LHCN-M2 (cell line): ENCODE measurements around the gene CNTLN. TPM values are rescaled to one million over a fixed set of nuclear protein-coding genes. Genes with fewer than 3 reads are reported as not detected.
A peak's percentile ranks its signal among the peaks of the same experiment; 100 is the strongest.

ENCODE experiments used
- DNase-seq: peaks from one replicate; pipeline ENCODE4 v3.0.0-alpha.2; 2012; ENCODE audit warnings: low read depth
- polyA plus RNA-seq: library from polyadenylated mRNA; unstranded; fragments of >200 nt; gene quantifications from one replicate; pipeline ENCODE4 v1.2.1, GENCODE V29; 2012; ENCODE audit warnings: missing spikeins
- total RNA-seq: library from RNA; depleted of rRNA; stranded (reverse); fragments of >200 nt; gene quantifications from 2 replicates; pipeline ENCODE4 v1.2.3, GENCODE V29; 2014; rRNA removed

Gene CNTLN, protein sequence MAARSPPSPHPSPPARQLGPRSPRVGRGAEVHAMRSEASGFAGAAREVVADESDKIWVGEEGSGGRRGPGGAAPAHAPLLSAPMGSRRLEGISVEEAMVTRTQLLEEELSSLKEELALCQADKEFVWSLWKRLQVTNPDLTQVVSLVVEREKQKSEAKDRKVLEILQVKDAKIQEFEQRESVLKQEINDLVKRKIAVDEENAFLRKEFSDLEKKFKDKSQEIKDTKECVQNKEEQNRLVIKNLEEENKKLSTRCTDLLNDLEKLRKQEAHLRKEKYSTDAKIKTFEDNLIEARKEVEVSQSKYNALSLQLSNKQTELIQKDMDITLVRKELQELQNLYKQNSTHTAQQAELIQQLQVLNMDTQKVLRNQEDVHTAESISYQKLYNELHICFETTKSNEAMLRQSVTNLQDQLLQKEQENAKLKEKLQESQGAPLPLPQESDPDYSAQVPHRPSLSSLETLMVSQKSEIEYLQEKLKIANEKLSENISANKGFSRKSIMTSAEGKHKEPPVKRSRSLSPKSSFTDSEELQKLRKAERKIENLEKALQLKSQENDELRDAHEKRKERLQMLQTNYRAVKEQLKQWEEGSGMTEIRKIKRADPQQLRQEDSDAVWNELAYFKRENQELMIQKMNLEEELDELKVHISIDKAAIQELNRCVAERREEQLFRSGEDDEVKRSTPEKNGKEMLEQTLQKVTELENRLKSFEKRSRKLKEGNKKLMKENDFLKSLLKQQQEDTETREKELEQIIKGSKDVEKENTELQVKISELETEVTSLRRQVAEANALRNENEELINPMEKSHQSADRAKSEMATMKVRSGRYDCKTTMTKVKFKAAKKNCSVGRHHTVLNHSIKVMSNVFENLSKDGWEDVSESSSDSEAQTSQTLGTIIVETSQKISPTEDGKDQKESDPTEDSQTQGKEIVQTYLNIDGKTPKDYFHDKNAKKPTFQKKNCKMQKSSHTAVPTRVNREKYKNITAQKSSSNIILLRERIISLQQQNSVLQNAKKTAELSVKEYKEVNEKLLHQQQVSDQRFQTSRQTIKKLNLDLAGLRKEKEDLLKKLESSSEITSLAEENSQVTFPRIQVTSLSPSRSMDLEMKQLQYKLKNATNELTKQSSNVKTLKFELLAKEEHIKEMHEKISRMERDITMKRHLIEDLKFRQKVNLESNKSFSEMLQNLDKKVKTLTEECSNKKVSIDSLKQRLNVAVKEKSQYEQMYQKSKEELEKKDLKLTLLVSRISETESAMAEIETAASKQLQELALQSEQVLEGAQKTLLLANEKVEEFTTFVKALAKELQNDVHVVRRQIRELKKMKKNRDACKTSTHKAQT (N-terminal part only)
- 10.3 and 15.1 TPM in 2 replicates for total RNA-seq
- polyA plus RNA-seq = 2.6 TPM

DNA sequence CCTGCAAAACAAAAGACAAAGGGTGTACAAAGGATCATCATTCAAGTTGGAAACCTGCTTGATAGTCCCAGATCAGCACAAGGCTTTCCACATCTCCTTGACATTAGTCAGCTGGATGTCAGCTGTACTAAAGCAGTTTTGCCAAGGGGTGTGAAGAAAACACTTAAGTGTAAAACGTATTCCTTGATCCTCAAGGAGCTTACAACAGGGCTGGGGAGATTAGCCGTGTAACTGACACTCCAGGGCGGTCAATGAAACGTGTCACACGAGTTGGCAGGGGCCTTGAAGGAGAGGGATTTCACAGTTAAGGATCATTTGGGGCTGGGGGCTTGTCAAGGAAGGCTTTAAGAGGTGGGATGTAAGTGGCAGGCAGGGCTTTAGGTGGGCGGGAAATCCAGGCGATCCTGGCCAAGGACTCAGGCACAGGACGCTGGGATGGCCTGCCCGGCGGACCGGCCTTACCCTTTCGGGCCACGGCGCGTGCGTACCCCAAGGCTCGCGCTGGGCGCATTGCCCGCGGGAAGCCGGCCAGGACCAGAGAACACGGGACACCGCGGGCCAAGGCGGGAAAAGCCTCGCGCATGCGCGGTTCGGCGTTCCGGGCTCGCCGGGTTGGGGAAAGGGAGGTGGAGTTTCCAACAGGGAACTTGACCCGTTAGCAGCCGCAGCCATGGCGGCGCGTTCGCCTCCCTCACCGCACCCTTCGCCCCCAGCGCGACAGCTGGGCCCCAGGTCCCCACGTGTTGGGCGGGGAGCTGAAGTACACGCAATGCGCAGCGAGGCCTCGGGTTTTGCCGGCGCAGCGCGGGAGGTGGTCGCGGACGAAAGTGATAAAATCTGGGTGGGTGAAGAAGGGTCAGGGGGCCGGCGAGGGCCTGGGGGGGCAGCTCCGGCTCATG is at the start of gene CNTLN:
Gene CNTLN (plus strand): TSS at position 645 of the 899 bp plus-strand sequence. CDS start 26 bp downstream, at position 671.
- peak; percentile 93 for DNase-seq

DNA sequence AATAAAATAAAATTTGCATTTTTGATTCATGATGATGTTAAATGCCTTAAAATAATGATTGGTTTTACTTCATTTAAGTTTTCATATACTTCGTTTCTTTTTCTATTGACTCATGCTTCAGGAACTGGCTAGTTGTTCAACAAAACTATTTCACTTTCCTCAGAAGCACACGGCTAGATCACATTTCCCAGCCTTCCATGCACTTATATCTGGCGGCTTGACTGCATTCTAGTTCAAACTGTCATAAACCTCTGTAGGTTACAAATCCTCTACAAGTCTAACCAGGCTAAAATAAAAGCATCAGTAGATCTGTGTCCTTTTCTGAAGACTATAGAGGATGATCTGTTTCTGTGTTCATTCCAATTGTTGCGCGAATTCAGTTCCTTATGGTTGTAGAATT is 46.3 kb upstream of the CNTLN start:
- DNase-seq = no peak

DNA sequence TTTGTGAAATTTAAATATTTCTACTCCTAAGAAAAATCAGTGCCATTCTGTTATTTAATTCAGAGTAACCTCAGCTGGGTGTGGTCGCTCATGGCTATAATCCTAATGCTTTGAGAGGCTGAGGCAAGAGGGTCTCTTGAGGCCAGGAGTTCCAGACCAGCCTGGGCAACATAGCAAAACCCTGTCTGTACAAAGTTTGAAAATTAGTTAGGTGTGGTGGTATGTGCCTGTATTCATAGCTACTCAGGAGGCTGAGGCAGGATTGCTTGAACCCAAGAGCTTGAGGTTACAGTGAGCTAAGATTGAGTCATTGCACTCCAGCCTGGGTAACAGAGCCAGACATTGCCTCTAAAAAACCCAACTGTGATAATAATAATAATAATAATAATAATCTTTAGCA is 44.8 kb upstream of the CNTLN start:
- no peak for DNase-seq

DNA sequence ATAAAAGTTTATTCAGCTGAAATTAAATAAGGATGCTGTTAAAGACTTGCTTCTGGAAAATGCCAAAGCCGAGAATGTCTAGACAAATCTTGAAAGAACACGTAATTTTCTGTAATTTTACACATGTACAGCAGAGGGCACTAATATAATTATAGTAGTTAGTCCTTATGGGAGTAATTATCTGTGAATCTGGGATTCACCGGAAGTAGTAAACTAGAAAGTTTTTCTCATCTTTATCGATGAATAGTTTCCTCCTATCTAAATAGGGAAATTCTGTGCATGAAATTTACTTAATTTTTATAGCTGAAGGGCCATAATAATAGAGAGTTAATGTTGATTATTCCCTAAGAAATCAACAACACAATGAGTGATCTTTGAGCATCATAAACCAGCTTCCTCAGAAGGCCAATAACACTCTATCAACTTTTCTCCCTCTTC is 18.4 kb upstream of the CNTLN start:
- peak; percentile 49 for DNase-seq

DNA sequence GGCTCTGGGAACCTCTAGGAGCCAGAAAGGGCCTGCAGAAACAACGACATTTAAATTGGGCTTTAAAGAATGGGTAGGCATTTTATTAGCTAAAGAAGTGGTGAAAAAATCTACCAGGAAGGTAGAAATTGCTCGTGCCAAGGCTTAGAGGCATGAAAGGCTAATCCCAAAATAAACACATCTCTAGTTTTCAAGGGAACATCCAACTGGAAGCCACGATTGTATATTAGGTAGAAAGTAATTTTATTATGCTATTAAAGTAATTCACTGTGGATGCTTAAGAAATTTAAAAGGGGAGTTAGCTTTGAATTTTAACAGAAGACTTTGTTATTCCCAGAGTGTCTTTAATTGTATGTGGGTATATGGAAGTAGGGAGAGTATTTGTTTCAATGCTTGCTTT is 17.5 kb upstream of the CNTLN start:
- no peak for DNase-seq

DNA sequence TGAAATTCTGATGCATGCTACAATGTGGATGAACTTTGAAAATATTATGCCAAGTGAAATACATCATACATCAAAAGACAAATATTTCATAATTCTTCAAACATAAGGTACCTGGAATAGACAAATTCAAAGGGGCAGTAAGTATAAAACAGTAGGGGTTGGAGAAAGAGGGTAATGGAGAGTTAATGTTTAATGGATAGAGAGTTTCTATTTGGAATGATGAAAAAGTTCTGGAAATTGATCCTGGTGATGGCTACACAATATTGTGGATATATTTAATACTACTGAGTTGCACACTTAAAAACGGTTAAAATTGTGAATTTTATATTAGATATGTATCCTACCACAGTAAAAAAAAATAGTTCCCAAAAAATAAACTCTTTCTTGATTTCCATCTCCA is 14.6 kb upstream of the CNTLN start:
- no peak for DNase-seq

DNA sequence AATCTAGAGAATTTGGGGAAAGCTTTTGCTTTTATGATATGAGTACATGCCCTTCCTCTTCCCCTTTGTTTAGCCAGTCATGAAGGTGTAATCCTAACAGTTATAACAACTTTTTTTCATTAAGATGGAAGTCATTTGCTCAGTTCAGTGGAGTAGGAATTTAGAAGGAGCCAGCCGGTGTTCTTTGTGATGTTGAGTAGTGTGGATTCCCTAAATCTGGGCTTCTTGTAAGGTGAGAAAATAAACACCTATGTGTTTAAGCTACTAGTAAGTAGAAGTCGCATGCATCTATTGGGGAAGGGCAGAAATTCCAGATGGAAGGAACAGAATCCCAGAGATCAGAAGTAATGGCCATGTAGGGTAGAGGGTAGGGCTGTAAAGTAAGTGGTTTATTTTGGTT is 13.6 kb upstream of the CNTLN start:
- DNase-seq = no peak

DNA sequence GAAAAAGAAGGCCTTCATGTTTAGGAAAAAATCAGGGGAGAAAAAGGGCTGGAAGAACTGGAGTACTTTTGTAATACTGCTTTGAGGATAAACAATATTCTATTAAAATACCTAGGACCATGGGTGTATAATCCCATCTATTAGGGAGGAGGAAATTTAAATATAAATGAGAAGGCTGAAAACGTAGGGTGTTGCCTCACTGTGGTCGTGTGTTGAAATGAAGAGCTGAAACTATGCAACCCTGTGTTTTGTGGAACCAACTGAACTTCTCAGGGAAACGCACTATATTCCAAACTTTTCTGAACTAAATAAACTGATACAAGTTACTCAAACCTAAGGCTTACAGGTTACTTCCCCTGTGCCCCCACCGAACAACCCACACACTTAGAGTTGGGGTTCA is 4.5 kb upstream of the CNTLN start:
- DNase-seq = no peak

DNA sequence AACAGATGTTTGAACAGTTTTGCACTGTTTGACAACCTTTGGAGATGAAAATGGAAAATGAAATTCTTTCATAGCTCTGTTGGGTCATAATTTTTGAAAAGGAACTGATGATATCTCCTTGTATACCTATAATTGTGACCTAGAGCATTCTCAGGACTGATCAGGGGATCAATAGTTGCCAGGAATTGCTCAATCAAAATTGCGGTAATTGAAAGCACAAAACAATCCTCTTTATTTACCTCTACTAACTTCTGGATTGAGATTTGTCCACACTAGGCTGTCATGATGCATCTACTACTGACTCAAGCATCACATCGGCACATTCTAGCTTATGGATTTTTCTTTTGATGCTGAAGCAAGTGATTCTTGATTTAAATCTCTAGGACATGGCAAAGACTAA is 4.1 kb upstream of the CNTLN start:
- no peak for DNase-seq

DNA sequence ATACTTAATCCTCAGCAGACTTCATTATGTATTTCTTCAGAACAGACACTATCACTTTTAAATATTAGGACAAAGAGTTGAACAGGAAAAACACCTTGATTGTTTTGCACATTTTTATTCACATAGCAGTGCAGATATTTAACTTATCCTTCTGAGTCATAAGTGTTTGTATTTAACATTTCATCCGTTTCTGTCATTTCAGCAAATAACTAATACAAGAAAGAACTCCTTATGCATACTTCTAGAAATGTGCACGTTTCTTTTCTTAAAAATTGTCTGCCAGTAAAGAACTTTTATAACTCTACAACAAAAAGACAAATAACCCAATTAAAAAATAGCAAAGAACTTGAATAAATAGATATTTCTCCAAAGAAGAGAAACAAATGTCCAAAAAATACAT is 3.3 kb upstream of the CNTLN start:
- no peak for DNase-seq

DNA sequence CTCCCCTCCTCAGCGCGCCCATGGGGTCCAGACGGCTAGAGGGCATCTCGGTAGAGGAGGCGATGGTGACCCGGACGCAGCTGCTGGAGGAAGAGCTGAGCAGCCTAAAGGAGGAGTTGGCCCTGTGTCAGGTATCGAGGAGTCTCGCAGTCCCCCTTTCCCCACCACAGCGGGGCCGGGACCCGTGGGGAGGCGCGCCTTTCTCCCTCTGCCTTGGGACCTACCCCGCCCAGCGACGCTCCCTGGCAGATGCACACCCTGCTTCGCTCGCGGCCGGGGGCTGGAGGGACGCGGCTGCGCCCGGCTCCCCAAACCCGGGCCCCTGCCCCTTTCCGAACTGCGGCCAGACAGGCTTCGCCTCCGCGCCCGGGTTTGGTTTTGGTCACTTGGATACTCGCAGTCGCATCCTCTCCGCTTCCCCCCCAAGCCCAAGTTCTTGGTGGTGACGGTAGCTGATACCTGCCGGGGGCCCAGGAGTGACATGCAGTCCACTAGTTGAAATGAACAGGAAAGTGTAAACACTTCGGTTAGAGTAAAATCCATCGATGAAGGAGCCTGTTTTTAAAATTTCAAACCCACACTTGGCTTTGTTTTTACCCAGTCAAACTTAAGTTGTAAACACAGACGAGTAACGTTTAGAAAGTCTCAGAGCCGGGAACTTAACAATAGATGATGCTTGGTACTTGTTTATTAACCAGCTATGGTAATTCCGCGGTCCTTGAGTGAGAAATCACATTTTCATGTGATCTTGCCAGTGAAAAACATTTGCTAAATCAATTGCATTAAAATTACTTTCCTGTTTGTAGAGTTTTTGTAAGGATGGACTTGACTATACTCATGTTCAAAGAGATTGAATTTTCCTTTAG is 688 bp downstream of the CNTLN start:
- peak; percentile 57 for DNase-seq

DNA sequence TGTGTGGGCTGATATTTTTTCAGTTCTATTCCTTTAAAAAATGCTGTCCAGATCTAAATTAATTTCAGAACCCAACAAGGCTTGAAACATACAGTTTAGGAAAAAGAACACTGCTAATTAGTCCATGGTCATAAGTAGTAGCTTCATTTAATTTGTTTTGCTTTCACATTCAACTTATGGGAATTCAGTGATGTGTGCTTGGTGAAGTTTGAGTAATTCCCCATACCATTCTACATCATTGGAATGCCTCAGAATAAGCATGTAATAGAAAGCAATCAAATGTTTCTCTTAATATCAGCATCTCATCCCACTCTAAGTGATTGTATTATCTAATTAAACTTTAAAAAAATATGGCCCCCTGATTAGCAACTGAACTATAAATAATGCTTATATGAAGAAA is 2.7 kb downstream of the CNTLN start:
- DNase-seq = no peak

DNA sequence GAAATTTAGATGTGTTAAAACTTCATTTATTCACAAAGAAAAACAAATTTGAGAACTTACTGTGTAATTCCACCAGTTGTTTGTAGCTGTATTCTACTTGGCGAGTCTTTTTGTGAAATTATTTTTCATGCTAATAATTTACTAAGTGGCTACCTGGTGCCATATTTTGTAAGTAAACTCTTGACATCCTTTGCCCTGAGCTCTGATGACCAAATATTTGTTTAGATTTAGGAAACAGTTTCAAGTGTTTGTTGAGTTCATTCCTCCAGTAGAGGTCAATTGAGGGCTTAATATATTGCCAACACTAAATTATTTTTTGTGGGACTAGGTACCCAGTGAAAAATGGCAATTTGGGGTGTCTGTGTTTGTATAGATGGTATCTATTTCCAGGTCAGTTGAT is 3.7 kb downstream of the CNTLN start:
- no peak for DNase-seq

DNA sequence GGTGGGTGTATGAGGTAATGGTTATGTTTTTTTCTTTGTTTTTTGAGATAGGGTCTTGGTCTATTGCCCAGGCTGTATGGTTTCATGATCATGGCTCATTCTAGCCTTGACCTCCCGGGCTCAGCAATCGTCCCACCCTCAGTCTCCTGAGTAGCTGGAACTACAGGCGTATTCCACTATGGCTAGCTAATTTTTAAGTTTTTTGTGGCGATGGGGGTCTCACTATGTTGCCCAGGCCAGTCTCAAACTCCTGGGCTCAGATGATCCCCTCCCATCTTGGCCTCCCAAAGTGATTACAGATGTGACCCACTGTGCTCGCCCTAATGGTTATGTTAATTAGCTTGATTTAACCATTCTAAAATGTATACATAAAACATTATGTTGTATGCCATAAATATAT is 5.6 kb downstream of the CNTLN start:
- no peak for DNase-seq

DNA sequence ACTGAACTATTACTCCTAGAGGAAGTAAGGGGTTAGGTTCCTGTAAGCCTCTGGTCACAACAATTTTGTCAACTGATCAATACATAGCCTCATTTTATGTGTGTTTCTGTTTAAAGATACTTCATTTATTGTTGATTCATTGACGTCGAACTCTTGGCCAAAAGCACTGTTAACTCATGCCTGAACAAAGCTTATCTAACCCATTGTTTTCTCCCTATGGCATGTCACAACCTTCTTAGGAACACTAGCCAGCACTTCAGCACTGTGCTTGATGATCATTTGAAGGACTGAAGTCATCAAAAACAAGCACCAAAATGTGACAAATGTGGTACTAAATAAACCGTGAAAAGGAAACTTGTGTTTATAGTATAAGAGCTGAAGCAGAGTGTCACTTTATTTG is 13.5 kb downstream of the CNTLN start:
- DNase-seq = no peak

DNA sequence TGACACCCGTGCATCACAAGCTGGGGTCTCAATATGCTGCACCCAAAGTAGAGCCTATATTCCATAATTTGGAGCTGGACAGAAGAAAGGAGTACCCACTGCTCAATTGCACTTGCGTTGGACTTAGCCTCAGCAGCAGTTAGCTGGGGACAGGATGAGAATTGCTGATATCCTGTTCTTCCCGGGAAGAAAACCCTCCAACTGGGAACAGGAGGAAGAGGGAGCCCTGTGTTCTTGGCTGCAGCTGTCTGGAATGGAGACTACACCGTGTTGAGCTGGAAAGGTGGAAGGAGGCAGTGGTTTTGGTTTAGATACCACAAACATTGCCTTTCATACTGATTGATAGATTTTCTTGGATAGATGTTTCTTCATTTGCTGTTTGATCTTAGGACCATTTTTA is 24.6 kb downstream of the CNTLN start:
- DNase-seq = peak; percentile 0

DNA sequence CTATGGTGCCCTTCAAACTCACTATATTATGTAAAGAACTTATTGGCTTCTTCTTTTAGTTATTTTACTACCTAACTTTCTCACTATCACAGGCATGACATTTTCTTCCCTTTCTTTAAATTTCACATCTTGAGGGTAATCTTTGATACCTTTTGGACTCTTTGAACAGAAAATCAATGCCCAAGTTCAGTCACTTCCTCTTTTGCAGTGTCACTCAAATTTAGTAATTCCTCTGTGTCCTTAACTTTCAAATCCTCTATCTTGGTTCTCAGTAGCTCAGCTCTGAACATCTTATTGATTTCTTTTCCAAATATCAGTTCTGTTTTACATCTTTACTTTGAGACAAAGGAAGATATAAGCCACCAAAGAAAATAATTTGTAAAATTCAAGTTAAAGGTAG is 25.5 kb downstream of the CNTLN start:
- no peak for DNase-seq

DNA sequence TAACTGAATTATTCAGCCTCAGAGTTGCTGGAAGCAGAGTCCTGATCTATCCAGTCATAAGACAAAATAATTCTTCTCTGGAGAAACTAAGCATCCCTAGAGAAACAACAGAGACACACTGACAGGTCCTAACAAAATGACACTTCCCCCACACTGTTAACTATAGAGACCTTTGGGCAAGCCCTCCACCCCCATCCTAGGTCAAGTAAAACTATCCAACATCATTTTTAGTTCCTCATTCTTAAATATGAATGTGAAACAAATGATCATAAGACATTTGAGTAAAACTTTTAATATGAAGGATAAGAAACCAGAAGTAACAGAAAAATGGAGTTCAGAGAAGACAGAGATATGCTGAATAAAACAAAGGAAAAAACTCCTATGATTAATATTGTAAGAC is 30.9 kb downstream of the CNTLN start:
- no peak for DNase-seq

DNA sequence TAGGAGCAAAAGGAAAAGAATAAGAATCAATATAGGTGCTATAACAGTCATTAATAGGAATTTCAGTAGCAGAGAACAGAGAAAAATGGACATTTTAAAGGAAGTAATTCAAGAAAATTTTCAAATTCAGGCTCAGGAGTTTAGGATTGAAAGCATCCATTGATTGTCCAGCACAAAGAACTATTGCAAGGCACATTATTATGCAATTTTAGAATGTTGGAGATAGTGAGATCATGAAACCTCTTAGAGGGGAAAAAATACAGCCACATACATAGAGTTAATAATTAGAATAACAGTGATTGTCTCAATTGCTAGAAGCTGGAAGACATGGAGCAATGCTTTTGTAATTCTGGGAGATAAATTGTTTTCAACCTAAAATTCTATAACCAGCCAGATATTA is 31.5 kb downstream of the CNTLN start:
- no peak for DNase-seq
